Mesothelial cell of epicardium (in vitro differentiated cells): ENCODE data around the gene GHRL. TPM values are rescaled to one million over a fixed set of nuclear protein-coding genes. Genes with fewer than 3 reads are reported as not detected.

ENCODE experiments used
- DNase-seq, 2 experiments: peaks; one replicate each; pipeline ENCODE4 v3.0.0; 2021; ENCODE audit warnings: low spot score in 2 of 2; ENCODE audit not compliant: unreplicated experiment in 2 of 2
- H3K27ac Mint-ChIP-seq: 2 replicates; pipeline ENCODE4 v1.8.0; 2021; ENCODE audit warnings: mixed read lengths
- H3K27me3 Mint-ChIP-seq: 2 replicates; pipeline ENCODE4 v1.8.0; 2021; ENCODE audit warnings: low read depth, mixed read lengths
- H3K36me3 Mint-ChIP-seq: 2 replicates; pipeline ENCODE4 v1.8.0; 2021; ENCODE audit warnings: mixed read lengths
- H3K4me1 Mint-ChIP-seq: 2 replicates; pipeline ENCODE4 v1.8.0; 2021; ENCODE audit warnings: mixed read lengths
- H3K4me3 Mint-ChIP-seq: 2 replicates; pipeline ENCODE4 v1.8.0; 2021; ENCODE audit warnings: mild to moderate bottlenecking, moderate library complexity, mixed read lengths
- H3K9me3 Mint-ChIP-seq: 2 replicates; pipeline ENCODE4 v1.8.0; 2021; ENCODE audit warnings: mixed read lengths
- CTCF ChIP-seq: fragments of 200-600 bp; sonication (generic); IDR thresholded peaks from one replicate; pipeline ENCODE4 v1.5.0; 2021; ENCODE audit warnings: antibody characterized with exemption; ENCODE audit not compliant: unreplicated experiment
- total RNA-seq: library from RNA; stranded (reverse); gene quantifications from 3 replicates; pipeline ENCODE4 v1.2.1, GENCODE V29; 2021

The GHRL gene
- total RNA-seq, 1 donor from 2014 or later = 0.96 TPM

GRCh38 chr3:10280177-10280529 is 12.6 kb downstream of the GHRL start:
- Mint-ChIP-seq H3K27ac (no peak overlapping the region), H3K9me3 (no peaks in the 10 kb centered on the region), H3K4me3 (no peak overlapping the region), H3K36me3 (peaks cover 19% of the 10 kb centered on the region), H3K27me3 (no peaks in the 10 kb centered on the region), H3K4me1 (no peaks in the 10 kb centered on the region)
- TF ChIP-seq CTCF = no peak
- DNase-seq = no peak

- Mint-ChIP-seq H3K9me3 (no peaks in the 10 kb centered on the region), H3K4me1 (no peaks in the 10 kb centered on the region), H3K27ac (no peak overlapping the region), H3K27me3 (no peaks in the 10 kb centered on the region), H3K4me3 (no peak overlapping the region), H3K36me3 (peaks cover 19% of the 10 kb centered on the region)
- DNase-seq = no peak
- TF ChIP-seq CTCF = no peak
These were observed 13.2 kb downstream of the GHRL start for GRCh38 chr3:10279384-10280176.

GRCh38 chr3:10278501-10278900 is 14.2 kb downstream of the GHRL start:
- TF ChIP-seq CTCF = no peak
- no peak for DNase-seq
- H3K27ac Mint-ChIP-seq = no peak overlapping the region
- H3K4me3 Mint-ChIP-seq = no peak overlapping the region
- peaks cover 2% of the 10 kb centered on the region for H3K4me1 Mint-ChIP-seq
- no peaks in the 10 kb centered on the region for H3K9me3 Mint-ChIP-seq
- peaks cover 19% of the 10 kb centered on the region for H3K36me3 Mint-ChIP-seq
- no peaks in the 10 kb centered on the region for H3K27me3 Mint-ChIP-seq

- no peak for TF ChIP-seq CTCF
- no peak overlapping the region for H3K27ac Mint-ChIP-seq
- peaks cover 9% of the 10 kb centered on the region for H3K4me1 Mint-ChIP-seq
- no peak for DNase-seq
- no peak overlapping the region for H3K4me3 Mint-ChIP-seq
- H3K36me3 Mint-ChIP-seq = peaks cover 16% of the 10 kb centered on the region
- H3K9me3 Mint-ChIP-seq = no peaks in the 10 kb centered on the region
- H3K27me3 Mint-ChIP-seq = no peaks in the 10 kb centered on the region
These were observed 15.6 kb downstream of the GHRL start for GRCh38 chr3:10277115-10277625.

GRCh38 chr3:10274601-10275000 is 18.1 kb downstream of the GHRL start:
- H3K4me3 Mint-ChIP-seq = no peak overlapping the region
- no peak for TF ChIP-seq CTCF
- no peaks in the 10 kb centered on the region for H3K9me3 Mint-ChIP-seq
- H3K36me3 Mint-ChIP-seq = peaks cover 14% of the 10 kb centered on the region
- H3K4me1 Mint-ChIP-seq = peaks cover 9% of the 10 kb centered on the region
- DNase-seq = no peak
- H3K27me3 Mint-ChIP-seq = no peaks in the 10 kb centered on the region
- H3K27ac Mint-ChIP-seq = no peak overlapping the region
